ENCODE results near the gene SNX21. TPM values are rescaled to one million over a fixed set of nuclear protein-coding genes. Genes with fewer than 3 reads are reported as not detected.
A peak's percentile ranks its signal among the peaks of the same experiment; 100 is the strongest.

SNX21 gene
- total and polyA plus RNA-seq, 9 of the 15 experiments (the other 6 are each of a cell fraction or from before 2014, with no cell fraction given): 0.10 to 1.2 (median 0.42) TPM

DNA sequence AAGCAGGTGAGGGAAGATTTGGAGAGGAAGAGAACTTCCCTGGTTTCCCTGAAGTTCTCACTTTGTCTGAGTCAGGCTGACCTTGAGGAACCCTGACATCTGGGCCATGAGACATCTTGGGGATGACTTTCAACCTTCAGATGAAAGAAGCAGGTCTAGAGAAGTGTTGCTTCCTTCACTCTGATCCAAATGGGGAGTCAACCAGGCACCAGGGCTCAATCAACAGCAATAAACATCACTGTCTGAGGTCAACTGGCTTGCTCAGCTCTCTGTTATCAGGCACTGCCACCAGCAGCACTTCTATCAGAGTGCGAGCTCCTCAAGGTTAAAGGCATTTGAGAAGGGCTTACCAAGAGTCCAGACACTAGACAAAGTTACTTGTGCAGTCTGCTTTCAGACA, 17.3 kb downstream of the SNX21 start (continued):
- TF ChIP-seq PTTG1 (tag; IDR thresholded peaks at IDR 0.05; ENCODE audit: low read depth): no peak
- TF ChIP-seq LCOR (CRISPR knock-in tag; IDR thresholded peaks at IDR 0.05): 0 out of 2 replicates have a peak, but pooled peaks have one; percentile 27
- TF ChIP-seq ARID1B (IDR thresholded peaks at IDR 0.05): peak; percentile 88
- TF ChIP-seq NCOA1 (IDR thresholded peaks at IDR 0.05; ENCODE audit: low read depth): peak; percentile 27; the same call in 1 of the 2 replicates
- peak; percentile 70 for TF ChIP-seq TAL1 (IDR thresholded peaks at IDR 0.05)
- TF ChIP-seq MAFG (tag; conservative IDR thresholded peaks at IDR 0.05): peak; percentile 17; the same call in 1 of the 2 replicates
- TF ChIP-seq TRIM24 (IDR thresholded peaks at IDR 0.05): peak; percentile 43 to 46; a peak in 1 of 4 replicates
- TF ChIP-seq MCM2 (IDR thresholded peaks at IDR 0.05; ENCODE audit: low read depth): no peak
- no peak for TF ChIP-seq ZFPM2 (CRISPR knock-in tag; IDR thresholded peaks at IDR 0.05)
- TF ChIP-seq, protein P1, sequence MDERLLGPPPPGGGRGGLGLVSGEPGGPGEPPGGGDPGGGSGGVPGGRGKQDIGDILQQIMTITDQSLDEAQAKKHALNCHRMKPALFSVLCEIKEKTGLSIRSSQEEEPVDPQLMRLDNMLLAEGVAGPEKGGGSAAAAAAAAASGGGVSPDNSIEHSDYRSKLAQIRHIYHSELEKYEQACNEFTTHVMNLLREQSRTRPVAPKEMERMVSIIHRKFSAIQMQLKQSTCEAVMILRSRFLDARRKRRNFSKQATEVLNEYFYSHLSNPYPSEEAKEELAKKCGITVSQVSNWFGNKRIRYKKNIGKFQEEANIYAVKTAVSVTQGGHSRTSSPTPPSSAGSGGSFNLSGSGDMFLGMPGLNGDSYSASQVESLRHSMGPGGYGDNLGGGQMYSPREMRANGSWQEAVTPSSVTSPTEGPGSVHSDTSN (CRISPR knock-in tag; IDR thresholded peaks at IDR 0.05; ENCODE audit: low read depth): no peak
- TF ChIP-seq, protein P1 (tag; conservative IDR thresholded peaks at IDR 0.05; ENCODE audit: low read depth): peak; percentile 50
- peak; percentile 65 for TF ChIP-seq HMBOX1 (IDR thresholded peaks at IDR 0.05)
- no peak for TF ChIP-seq ZNF212 (CRISPR knock-in tag; IDR thresholded peaks at IDR 0.05)
- TF ChIP-seq SPI1 (IDR thresholded peaks at IDR 0.05; ENCODE audit: borderline replicate concordance, low read depth, low read length): 0 out of 2 replicates have a peak, but pooled peaks have one; percentile 1
- TF ChIP-seq ILF3 (IDR thresholded peaks at IDR 0.05; ENCODE audit: borderline replicate concordance): no peak
- 0 out of 2 replicates have a peak, but pooled peaks have one; percentile 32 for TF ChIP-seq PML (IDR thresholded peaks at IDR 0.05; ENCODE audit: low read length)
- TF ChIP-seq, protein P2, sequence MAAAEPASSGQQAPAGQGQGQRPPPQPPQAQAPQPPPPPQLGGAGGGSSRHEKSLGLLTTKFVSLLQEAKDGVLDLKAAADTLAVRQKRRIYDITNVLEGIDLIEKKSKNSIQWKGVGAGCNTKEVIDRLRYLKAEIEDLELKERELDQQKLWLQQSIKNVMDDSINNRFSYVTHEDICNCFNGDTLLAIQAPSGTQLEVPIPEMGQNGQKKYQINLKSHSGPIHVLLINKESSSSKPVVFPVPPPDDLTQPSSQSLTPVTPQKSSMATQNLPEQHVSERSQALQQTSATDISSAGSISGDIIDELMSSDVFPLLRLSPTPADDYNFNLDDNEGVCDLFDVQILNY (CRISPR knock-in tag; IDR thresholded peaks at IDR 0.05): no peak
- peak; percentile 47; the same call in 1 of the 2 replicates for TF ChIP-seq NFIC (IDR thresholded peaks at IDR 0.05)
- no peak for TF ChIP-seq MLLT1 (IDR thresholded peaks at IDR 0.05)
- no peak for TF ChIP-seq GMEB1 (CRISPR knock-in tag; IDR thresholded peaks at IDR 0.05)
- no peak for TF ChIP-seq HNRNPH1 (optimal IDR thresholded peaks at IDR 0.05; ENCODE audit: low read depth, low read length)
- 0 out of 2 replicates have a peak, but pooled peaks have one; percentile 22 for TF ChIP-seq GABPB1 (CRISPR knock-in tag; IDR thresholded peaks at IDR 0.05)
- no peak for TF ChIP-seq ZNF384 (IDR thresholded peaks at IDR 0.05; ENCODE audit: low read depth, low read length)
